NT2/D1 (cell line): ENCODE measurements around the gene CDH4.

Experiments used
- SUZ12 ChIP-seq: IDR thresholded peaks from 2 replicates; pipeline ENCODE4 v1.6.1; 2011; ENCODE audit not compliant: insufficient read length, insufficient read depth; ENCODE audit errors: extremely low read depth
- YY1 ChIP-seq: IDR thresholded peaks from 2 replicates; pipeline ENCODE4 v1.6.1; 2011; ENCODE audit not compliant: insufficient read length, insufficient read depth
- ZNF274 ChIP-seq: IDR thresholded peaks from 2 replicates; pipeline ENCODE4 v1.6.1; 2011; ENCODE audit warnings: mild to moderate bottlenecking, low read depth, low read length

- TF ChIP-seq ZNF274 (no peak), YY1 (no peak), SUZ12 (no peak)
Measured at GRCh38 chr20:61734733-61735502, 482.9 kb downstream of the CDH4 start.
